HG02571 (cell line): ENCODE results near the gene RAB15.
A peak's percentile ranks its signal among the peaks of the same experiment; 100 is the strongest.
"Not testable (repeated sequence)": the region's sequence is repeated elsewhere in the genome, so short reads cannot be mapped to it uniquely, and the experiment has no call there.

Source experiments
- ATAC-seq: cut with Tn5 transposase; IDR thresholded peaks from one replicate; pipeline ENCODE4 v1.9.1; 2021; ENCODE audit warnings: mild to moderate bottlenecking, moderate library complexity; ENCODE audit not compliant: unreplicated experiment

The RAB15 gene

GRCh38 chr14:64914237-64915028, 57.7 kb downstream of the RAB15 start, which contains the start of gene CHURC1:
CHURC1 (plus strand) TSS chr14:64914455; CDS start chr14:64914496, 41 bp downstream.
- peak; percentile 97 for ATAC-seq

- not testable (repeated sequence) for ATAC-seq
Measured at GRCh38 chr14:64913477-64913876, 58.7 kb downstream of the RAB15 start.

GRCh38 chr14:64912261-64912660, 59.9 kb downstream of the RAB15 start:
- no peak for ATAC-seq

- ATAC-seq: no peak
Measured at GRCh38 chr14:64910847-64911495, 61.2 kb downstream of the RAB15 start.

GRCh38 chr14:64906022-64906421, 66.1 kb downstream of the RAB15 start:
- no peak for ATAC-seq

- ATAC-seq: no peak
Measured at GRCh38 chr14:64899958-64900357, 72.2 kb downstream of the RAB15 start.
